GM21619 (cell line): Measurements from ENCODE around the gene CFAP157.

ENCODE experiments used
- ATAC-seq: cut with Tn5 transposase; IDR thresholded peaks from one replicate; pipeline ENCODE4 v1.9.1; 2021; ENCODE audit not compliant: unreplicated experiment

CFAP157 gene

DNA sequence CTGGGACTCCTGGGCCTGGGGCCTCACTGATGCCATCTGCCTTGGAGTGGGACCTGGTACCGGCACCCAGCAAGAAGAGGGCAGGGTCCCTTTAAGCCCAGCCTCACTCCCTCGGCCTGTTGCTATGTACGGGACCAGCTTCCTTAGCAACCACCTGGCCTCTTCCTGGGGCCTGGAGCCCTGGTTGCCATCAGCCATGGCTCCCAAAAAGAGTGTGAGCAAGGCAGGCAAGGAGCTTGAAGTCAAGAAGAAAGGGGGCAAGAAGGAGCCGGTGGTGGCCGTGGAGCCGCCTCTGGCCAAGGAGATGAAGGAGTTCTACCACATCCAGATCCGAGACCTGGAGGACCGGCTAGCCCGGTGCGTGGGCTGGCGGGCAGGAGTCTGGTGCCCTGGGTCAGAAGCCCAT is at the start of gene CFAP157:
TSS of gene CFAP157 (plus strand) at position 153 of the 406 bp plus-strand sequence. CDS start at position 197, 44 bp downstream.
- ATAC-seq = no peak

DNA sequence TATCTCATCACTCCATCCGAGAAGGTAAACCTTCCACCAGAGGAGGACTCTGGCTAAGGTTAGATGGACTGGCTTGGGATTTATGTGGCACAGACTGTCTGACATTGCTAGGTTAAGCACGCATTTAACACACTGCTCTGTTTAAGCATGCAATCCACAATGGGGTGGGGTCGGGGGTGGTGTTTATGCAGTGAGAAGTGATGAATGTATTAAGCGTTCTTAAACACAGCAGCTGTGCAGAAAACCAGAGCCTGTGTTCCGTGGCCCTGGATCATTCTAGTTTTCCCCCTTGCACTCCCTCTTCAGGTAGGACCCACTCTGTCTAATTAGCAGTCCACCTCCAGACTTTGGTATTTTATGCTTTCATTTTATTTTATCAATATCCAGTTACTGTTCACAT is 48.4 kb upstream of the CFAP157 start:
- no peak for ATAC-seq

DNA sequence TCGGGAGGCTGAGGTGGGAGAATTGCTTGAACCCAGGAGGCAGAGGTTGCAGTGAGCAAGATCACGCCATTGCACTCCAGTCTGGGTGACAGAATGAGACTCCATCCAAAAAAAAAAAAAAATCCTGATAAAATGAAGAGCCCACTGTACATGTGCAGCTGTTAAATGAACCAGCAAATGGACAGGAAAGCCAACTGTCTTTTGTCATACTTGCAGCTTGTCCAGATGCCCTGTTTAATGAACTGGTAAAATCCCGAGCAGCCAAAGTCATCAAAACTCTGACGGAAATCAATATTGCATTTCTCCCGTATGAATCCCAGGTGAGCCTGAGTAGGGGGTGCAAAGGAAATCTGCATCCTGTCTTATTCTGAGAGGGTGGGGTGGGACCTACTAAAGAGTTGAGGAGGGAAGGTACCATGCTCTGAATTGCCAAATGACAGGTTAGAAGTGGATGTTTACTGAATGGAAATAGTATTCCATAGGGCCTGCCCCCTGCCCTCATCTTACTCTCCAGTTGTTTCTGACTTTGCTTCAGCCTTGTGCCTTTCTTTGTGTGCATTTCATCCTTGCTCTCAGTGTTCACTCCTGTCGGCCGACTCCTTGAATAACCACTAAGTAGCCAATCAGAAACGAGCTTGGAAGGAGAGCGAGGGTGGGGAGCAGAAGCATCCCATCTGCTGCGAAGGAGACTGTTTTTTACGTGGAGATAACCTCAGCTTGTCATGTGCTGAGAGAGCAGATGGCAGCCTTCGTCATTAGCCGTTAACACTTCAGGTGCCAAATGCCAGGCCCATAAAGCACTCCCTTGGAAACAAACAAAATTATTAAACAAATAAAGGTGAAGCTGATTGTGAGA is 45.7 kb upstream of the CFAP157 start:
- ATAC-seq = no peak

DNA sequence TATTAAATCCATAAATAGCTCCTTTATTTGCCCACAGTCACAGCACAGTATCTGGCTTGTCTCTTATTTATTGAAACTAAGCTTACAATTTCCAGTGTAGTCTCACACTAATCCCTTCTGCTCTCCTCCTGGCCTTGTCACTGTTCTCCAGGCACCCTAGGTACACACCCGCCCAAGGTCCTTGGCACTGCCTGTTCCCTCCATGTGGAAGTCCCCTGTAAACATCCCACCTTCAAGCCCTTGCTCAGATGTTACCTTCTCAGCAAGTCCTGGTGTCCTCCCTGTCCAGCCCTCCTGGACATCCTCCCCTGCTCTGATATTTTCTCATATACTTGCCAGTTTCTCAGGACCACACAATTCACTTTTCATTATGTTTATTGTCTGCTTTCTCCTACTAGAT is 44.2 kb upstream of the CFAP157 start:
- ATAC-seq = no peak

DNA sequence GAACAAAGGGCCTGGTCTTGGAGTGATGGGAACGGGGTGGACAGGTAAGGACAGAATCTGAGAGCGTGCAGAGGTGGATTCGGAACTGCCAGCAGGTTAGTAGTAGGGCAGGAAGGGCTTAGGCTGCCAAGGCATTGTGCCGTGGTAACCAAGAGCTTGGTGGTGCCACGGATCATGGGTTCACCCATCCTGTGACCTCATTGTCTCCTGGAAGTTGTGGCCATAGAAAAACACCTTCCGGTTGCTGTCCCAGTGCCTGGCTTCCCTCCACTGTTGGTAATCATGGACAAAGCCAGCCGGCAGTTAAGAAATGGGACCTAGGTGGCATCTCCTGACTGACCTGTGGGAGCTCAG is 42.5 kb upstream of the CFAP157 start:
- ATAC-seq = no peak

DNA sequence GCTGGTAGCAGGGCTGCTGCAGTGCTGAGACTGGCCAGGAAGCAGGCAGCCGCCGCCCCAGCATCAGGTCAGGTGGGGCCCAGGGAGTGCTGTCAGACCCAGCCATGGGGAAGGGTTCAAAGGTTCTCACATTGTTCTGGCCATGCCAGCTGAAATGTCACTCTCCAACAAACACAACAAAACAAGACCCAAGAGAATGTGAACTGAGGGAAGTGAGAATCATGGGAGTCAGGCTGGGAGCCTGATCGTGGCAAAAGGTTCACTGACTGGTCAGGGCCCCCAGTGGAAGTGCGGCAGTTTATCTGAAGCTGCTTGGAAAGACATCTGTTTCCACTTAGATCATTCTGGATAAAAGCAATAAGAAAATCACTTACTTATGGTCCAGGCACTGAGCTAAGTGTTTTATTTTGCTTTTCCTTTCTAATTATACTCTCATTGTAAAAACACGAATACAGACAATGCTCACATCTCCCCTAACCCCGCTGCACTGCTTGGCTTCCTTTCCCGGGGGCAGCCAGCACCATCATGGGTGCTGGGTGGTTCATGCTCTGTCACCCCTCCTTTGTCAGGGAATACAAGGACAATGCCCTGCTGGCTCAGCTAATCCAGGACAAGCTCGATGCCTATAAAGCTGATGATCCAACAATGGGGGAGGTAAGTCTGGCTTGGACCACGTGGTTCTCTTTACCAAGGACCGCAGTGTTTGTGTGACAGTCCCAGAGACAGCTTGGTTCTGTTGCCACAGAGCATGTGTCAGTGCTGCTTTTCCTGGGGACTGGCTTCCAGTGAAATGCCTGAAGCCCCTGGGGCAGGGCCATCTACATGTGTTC is 41.9 kb upstream of the CFAP157 start:
- no peak for ATAC-seq

DNA sequence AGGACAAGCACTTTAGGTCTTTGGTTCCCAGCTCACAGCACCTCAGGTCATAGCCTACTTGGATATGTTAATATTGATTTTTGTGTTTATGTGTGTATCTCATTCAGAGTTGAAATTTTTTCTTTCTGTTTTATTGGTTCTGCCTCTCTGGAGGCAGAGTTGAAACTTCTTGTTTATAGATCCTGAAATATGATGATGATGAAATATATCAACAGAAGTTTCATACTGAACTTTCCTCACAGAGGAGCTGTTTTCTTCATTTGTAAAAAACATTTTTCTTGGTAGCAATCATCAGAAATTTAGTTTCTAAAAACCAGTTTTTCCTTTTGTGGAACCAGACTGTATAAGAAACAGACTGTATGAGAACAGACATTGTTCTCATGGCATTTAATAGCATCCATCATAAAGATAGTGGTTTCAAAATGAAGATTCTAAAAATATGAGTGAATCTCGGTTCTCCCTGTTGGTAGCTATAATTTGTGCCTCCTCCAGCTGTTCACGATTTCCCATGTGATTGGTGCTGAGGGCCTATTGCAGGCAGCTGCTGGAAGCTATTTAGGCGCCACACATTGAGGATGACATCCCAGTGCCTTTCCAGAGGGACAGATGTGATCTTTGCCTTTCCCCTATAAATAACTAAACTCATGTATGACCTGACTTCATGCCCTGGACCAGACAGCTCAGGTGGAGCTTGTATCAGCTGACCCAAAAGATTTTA is 39.5 kb upstream of the CFAP157 start:
- no peak for ATAC-seq

DNA sequence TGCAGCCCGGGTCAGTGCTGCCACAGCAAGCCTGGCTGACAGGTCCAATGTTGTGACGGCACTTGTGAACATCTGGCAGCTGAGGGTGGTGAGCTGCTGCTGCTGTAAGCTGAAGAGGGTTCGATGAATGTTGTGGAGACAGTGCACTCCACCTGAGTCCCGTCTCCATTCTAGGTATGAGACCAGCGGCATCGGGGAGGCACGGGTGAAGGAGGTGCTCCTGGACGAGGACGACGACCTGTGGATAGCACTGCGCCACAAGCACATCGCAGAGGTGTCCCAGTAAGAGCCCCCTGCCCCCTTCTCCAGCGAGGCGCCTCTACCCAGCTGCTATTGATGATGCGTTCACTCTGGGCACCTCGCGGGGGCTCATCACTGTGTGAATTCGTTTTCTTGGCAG is 38.9 kb upstream of the CFAP157 start:
- no peak for ATAC-seq

DNA sequence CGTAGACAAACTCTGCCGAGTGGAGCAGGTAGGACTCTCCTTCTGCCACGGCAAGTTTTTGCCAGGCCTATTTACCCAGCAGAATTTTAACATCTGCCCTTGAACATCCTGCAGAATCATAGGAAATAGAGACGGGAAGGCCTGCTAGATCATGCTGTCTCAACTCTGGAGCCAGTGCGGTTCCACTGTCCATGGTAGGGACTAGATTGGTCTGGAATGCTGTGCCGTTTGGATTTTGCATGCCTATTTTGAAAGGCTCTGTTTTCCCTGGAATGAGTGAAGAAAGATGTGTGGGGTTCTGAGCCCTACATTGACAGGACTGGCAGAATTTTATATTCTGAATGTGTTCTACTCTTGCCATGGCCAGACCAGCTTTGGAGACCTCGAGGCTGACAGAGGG is 33.6 kb upstream of the CFAP157 start:
- ATAC-seq = no peak

DNA sequence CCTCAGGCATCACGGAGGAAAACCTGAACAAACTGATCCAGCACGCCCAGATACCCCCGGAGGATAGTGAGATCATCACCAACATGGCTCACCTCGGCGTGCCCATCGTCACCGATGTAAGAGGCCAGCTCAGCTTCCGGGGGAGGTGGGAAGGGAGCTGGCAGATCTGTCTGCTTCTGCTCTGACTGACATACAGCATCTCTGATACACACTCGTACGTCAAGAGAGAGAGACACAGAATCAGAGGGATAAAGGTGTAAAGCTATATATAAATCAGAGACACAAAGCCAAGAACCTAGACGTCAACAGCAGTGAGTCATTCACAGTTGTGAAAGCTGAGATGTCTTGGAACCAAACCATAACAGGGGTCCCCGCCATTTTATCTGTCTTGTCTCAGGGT is 30.1 kb upstream of the CFAP157 start:
- no peak for ATAC-seq

DNA sequence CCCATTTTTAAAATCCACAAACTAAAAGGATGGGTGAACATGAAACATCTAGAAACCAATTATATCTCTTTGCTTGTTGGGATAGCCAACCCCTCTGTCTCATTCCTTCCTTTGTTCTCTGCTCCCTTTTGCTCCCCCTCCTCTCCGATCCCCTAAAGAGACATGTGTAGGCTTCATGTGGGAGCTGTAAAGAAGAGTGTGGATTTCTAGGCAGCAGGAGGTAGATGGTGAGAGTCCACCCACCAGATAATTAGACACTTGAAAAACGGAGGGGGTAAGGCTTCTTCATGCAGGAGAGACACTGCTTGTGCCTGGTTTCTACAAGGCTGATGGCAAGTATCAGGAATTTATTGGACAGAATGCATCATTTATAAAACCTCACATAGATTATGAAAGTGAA is 27.3 kb upstream of the CFAP157 start:
- no peak for ATAC-seq

DNA sequence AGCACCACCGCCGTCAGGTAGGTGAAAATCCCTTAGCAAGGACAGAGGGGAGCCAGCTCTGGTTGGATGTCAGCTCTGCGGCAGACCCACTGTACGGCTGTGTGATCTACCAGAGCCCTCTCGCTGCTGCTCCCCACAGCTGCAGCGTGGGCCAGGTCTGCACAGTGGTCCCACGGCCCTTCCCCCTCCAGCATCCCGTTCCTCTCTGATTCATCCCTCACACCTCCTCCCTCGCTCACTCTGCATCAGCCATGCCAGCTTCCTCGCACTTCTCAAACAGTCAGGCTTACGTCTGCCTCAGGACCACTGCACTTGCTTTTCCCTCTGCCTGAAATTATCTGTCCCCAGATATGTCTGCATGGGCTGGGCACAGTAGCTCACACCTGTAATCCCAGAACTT is 26.6 kb upstream of the CFAP157 start:
- no peak for ATAC-seq

DNA sequence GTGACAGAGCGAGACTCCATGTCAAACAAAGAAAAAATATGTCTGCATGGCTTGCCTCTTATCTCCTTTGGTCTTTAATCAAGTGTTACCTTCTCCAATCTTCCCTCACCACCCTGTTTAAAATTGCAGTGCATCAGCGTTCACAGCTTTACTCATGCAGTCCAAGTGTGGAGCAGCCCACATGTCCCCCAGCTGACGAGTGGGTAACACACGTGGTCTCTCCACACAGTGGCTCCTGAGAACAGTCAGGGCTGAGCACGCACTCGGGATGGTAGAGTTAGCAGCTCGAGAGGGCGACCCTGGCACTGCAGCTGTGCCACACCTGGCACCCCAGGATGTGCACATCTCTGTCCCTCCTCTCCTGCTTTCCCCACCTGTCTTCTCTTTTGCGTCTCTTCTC is 25.9 kb upstream of the CFAP157 start:
- no peak for ATAC-seq

DNA sequence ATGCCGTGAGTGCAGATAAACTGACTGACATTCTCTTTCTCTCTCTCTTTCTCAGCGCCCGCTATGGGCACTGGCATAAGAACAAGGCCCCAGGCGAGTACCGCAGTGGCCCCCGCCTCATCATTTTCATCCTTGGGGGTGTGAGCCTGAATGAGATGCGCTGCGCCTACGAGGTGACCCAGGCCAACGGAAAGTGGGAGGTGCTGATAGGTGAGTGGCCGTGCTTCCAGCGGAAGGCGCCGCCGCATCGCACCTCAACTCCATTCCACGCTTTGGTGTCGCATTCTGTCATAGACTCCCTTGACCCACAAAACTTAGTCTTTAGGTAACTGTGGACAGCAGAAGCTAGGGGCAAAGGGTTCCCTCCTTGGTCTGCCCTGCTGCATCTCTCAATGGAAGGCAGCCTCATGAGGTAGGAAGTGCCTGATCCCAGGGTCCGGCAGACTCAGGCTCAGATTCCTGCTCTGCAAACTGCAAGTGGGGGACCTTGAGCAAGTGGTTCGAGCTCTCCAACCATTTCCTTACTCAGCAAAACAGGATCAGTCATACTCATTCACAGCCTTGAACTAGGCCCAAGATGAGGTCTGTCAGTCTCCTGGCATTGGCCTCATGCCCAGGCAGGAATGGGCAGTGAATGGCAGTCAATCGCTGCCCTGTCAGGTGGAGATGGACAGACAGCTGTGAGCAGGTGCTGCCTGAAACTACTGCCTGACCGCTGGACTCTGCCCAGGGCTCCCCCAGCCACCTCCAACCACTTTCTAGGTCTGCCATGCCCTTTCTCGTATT is 24.2 kb upstream of the CFAP157 start:
- no peak for ATAC-seq

DNA sequence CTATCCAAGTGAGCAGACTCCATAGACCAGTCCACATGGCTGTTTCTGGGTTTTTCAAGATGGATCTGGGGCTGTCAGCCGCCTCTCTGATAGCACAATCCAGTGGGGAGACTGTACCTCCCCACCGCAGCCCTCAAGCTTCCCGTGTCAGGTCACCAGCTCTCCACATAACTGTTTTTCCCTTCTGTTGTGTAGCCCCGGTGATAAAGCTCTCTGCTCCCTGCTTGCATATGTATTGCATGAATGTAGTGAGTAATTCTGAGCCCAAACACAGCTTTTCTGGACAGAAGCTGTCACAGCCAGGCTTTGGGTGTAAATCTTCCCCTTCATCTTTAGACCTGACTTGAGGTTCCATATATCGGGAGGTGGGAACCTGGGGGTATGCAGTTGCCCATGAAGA is 23.1 kb upstream of the CFAP157 start:
- no peak for ATAC-seq

DNA sequence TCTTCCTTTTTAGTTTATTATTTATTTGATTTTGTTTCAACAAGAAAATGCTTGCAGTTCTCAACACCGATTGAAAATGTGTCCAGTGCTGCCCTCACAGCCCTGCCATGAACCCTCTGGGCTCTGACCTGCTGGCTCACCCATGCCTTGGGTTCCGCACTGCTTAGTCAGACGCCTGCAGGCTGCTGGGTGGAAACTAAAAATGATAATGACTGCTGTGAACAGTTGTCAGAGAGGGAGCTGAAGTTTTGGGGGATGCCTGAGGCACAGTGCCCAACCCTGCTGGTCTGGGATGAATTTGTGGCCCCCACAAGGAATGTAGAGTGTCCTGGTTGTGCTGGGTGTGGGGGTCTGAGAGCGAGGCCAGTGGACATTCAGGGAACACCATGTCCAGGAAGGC is 22.2 kb upstream of the CFAP157 start:
- ATAC-seq = no peak

DNA sequence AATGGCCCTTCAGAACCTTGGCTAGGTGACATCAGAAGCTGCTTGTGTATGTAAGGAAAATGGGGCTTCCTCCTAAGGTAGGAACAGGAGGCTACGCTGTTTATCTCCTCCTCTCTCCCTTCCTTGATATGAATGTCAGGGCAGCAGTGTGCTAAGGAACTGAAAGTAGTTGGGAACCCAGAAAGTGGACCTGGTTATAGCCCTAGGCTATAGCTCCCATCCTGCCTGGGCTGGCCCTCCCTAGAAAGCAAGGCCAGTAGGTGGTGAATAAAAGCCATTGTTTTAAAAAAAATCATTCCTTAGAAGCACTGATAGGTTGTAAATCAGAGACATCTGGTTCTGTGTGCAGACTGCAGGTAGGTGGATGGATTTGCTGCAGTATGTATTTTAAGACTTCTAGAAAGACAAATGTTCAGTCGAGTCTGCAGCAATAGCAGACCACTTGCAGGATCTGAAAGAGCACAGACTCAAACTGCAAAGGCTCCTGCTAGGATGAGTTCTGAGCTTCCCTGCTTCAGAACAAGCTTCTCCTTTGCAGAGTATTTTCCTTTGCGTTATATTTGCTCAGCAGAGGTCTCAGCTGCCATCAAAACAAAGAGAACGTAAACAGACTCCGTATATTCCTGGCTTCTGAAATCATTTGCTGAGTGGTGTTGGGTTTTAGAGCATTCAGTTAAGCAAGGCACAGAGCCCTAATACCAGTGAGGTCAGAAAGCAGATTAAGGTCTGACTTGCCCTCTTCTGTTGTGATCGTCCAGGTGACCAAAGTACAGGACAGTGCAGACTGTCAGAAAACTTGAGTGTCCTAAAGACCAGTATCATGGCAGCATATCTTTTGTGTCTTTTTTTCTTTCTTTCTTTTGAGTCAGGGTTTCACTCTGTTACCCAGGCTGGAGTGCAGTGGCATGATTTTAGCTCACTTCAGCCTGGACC is 20.1 kb upstream of the CFAP157 start:
- no peak for ATAC-seq

DNA sequence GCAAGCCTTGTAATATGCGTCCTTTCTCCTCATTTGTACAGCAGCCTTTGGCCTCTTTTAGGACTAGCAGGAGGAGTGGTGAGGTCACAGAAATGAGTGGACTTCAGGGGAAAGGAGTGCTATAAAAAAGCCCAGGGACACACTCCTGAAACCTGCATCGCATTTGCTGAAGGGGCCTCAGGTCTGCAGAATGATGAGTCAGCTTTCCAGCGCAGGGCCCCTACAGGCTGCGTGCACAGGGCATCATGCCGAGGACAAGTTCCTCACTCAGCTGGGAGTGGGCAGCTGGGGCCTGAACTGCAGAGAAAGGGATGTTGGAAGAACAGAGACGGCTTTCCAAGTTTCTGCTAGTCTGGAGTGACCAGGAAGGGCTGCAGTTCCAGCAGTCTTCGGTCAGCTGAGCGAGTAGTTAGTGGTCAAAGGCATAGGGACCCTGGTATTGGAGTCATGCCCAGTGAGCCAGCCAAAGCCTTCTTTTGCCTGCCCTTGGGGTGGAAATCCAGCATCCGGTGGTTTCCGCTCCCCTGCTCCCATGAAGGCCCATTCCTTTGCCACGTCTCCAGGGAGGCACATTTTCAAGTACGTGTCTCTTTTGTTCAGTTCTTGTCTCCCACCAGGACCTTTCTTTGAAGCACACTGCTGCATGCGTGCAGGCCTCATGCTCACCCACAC is 17.3 kb upstream of the CFAP157 start:
- no peak for ATAC-seq

DNA sequence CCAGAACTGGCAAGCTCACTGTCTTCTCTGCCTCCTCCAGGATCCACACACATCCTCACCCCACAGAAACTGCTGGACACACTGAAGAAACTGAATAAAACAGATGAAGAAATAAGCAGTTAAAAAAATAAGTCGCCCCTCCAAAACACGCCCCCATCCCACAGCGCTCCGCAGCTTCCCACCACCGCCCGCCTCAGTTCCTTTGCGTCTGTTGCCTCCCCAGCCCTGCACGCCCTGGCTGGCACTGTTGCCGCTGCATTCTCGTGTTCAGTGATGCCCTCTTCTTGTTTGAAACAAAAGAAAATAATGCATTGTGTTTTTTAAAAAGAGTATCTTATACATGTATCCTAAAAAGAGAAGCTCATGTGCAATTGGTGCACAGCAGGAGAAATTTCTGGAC is 16.1 kb upstream of the CFAP157 start:
- no peak for ATAC-seq
